ENCODE results near the gene NR5A2.

GRCh38 chr1:200180821-200181220, 153.3 kb downstream of the NR5A2 start:
- TF ChIP-seq CTCF (conservative IDR thresholded peaks at IDR 0.05 in 1 of 2, IDR thresholded peaks at IDR 0.05 in 1 of 2; ENCODE audit: low read depth in 1 of 2, low read length in 2 of 2), result peak; percentile 4 to 29
- TF ChIP-seq EZH2 (IDR thresholded peaks at IDR 0.05; ENCODE audit: low read length, missing control alignments), result no peak

All from fibroblast of lung (primary cell).